ENCODE results near the gene ONECUT3.

DNA sequence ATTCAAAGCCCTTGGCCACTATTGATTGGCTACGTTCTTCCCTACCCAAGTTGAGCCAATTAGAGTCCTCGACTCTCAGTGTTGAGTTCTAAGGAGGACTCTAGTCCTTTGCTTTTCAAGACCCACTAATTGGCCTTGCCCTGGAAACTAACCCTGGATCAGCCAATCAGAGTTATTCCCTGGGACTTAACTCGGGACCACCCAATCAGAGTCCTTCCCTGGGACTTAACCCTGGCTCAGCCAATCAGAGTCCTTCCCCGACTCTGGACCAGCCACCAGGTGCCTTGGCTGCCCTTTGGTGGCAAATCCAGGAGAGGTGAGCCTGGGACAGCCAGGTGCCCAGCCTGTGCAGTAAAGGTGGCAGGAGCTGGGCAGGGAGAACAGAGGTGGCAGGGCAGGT is 30.0 kb downstream of the ONECUT3 start:
- TF ChIP-seq, protein P1, sequence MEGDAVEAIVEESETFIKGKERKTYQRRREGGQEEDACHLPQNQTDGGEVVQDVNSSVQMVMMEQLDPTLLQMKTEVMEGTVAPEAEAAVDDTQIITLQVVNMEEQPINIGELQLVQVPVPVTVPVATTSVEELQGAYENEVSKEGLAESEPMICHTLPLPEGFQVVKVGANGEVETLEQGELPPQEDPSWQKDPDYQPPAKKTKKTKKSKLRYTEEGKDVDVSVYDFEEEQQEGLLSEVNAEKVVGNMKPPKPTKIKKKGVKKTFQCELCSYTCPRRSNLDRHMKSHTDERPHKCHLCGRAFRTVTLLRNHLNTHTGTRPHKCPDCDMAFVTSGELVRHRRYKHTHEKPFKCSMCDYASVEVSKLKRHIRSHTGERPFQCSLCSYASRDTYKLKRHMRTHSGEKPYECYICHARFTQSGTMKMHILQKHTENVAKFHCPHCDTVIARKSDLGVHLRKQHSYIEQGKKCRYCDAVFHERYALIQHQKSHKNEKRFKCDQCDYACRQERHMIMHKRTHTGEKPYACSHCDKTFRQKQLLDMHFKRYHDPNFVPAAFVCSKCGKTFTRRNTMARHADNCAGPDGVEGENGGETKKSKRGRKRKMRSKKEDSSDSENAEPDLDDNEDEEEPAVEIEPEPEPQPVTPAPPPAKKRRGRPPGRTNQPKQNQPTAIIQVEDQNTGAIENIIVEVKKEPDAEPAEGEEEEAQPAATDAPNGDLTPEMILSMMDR (IDR thresholded peaks at IDR 0.05; ENCODE audit: low read depth, low read length, missing input control), result no peak
- TF ChIP-seq GABPA (IDR thresholded peaks at IDR 0.05 in 1 of 2, conservative IDR thresholded peaks at IDR 0.05 in 1 of 2) (no peak), JUND (IDR thresholded peaks at IDR 0.05) (no peak), NR2F2 (IDR thresholded peaks at IDR 0.05) (no peak), EGR1 (IDR thresholded peaks at IDR 0.05; ENCODE audit: low read depth in 2 of 2) (no peak), YY1 (IDR thresholded peaks at IDR 0.05) (no peak)

Data from liver (tissue), 3 donors.